HAP-1 (cell line): ENCODE results near the gene CCDC182.

Experiments
- DNase-seq, 2 experiments: peaks; one replicate each; pipeline ENCODE4 v3.0.0-alpha.2; 2016 to 2020; ENCODE audit warnings: low spot score in 2 of 2
- H3K27me3 ChIP-seq: fragments of 250-450 bp; sonication (Bioruptor Pico); 2 replicates; pipeline ENCODE4 v1.5.1; 2020; ENCODE audit warnings: low read depth, mild to moderate bottlenecking, moderate library complexity
- H3K36me3 ChIP-seq: fragments of 250-450 bp; sonication (Bioruptor Pico); replicated peaks from 2 replicates; pipeline ENCODE4 v1.5.1; 2020; ENCODE audit warnings: mild to moderate bottlenecking
- H3K4me1 ChIP-seq: fragments of 250-450 bp; sonication (Bioruptor Pico); 2 replicates; pipeline ENCODE4 v1.5.1; 2020; ENCODE audit warnings: mild to moderate bottlenecking
- H3K4me3 ChIP-seq: fragments of 250-450 bp; sonication (Bioruptor Pico); 2 replicates; pipeline ENCODE4 v1.5.1; 2020; ENCODE audit warnings: mild to moderate bottlenecking, moderate library complexity
- H3K9me3 ChIP-seq: fragments of 250-450 bp; sonication (Bioruptor Pico); 2 replicates; pipeline ENCODE4 v1.5.1; 2020; ENCODE audit warnings: mild to moderate bottlenecking, moderate library complexity
- in situ Hi-C: fragments of 300-500 bp; cut with MboI; formaldehyde crosslinking; loops from 3 replicates; pipeline ENCODE4 v1.14.3; 2020; ENCODE audit warnings: low sequenced_read_pairs, inconsistent platforms, mixed read lengths

CCDC182 gene

GRCh38 chr17:57730026-57730701 is 14.9 kb downstream of the CCDC182 start:
- no peak overlapping the region for H3K4me3 ChIP-seq
- in situ Hi-C loops: loop anchor here (10.0 kb wide), 1 partner anchor 495 kb away; no protein-coding TSS in a partner anchor
- no peaks in the 10 kb centered on the region for H3K36me3 ChIP-seq
- H3K9me3 ChIP-seq: no peaks in the 10 kb centered on the region
- H3K4me1 ChIP-seq: no peaks in the 10 kb centered on the region
- peaks cover 5% of the 10 kb centered on the region; the same call in 1 of the 2 replicates for H3K27me3 ChIP-seq
- DNase-seq: no peak

- H3K36me3 ChIP-seq: no peaks in the 10 kb centered on the region
- in situ Hi-C loops: no loop called here
- no peaks in the 10 kb centered on the region for H3K9me3 ChIP-seq
Measured at GRCh38 chr17:57727630-57728175, 17.4 kb downstream of the CCDC182 start.

GRCh38 chr17:57726838-57727237 is 18.3 kb downstream of the CCDC182 start:
- H3K4me3 ChIP-seq: no peak overlapping the region
- in situ Hi-C loops: no loop called here
- no peaks in the 10 kb centered on the region for H3K4me1 ChIP-seq
- DNase-seq: no peak
- no peaks in the 10 kb centered on the region for H3K27me3 ChIP-seq
- H3K9me3 ChIP-seq: no peaks in the 10 kb centered on the region
- no peaks in the 10 kb centered on the region for H3K36me3 ChIP-seq

More at GRCh38 chr17:57727630-57728175, 17.4 kb downstream of the CCDC182 start:
- H3K4me1 ChIP-seq: no peaks in the 10 kb centered on the region
- DNase-seq: no peak
- H3K4me3 ChIP-seq: no peak overlapping the region
- H3K27me3 ChIP-seq: no peaks in the 10 kb centered on the region

GRCh38 chr17:57726213-57726790 is 18.8 kb downstream of the CCDC182 start:
- H3K27me3 ChIP-seq: no peaks in the 10 kb centered on the region
- DNase-seq: no peak
- no peaks in the 10 kb centered on the region for H3K4me1 ChIP-seq
- in situ Hi-C loops: no loop called here
- H3K4me3 ChIP-seq: no peak overlapping the region
- H3K9me3 ChIP-seq: no peaks in the 10 kb centered on the region
- no peaks in the 10 kb centered on the region for H3K36me3 ChIP-seq

GRCh38 chr17:57724729-57725125 is 20.4 kb downstream of the CCDC182 start:
- Histone ChIP-seq H3K4me1 (no peaks in the 10 kb centered on the region), H3K27me3 (no peaks in the 10 kb centered on the region), H3K36me3 (no peaks in the 10 kb centered on the region), H3K4me3 (no peak overlapping the region), H3K9me3 (no peaks in the 10 kb centered on the region)
- in situ Hi-C loops: no loop called here
- no peak for DNase-seq

GRCh38 chr17:57724026-57724728 is 20.9 kb downstream of the CCDC182 start:
- no peak for DNase-seq

GRCh38 chr17:57723427-57724025 is 21.6 kb downstream of the CCDC182 start:
- no peak for DNase-seq
- no peaks in the 10 kb centered on the region for H3K9me3 ChIP-seq
- H3K4me1 ChIP-seq: no peaks in the 10 kb centered on the region
- H3K36me3 ChIP-seq: no peaks in the 10 kb centered on the region
- in situ Hi-C loops: no loop called here
- H3K27me3 ChIP-seq: peaks cover 11% of the 10 kb centered on the region; the same call in 1 of the 2 replicates
- H3K4me3 ChIP-seq: no peak overlapping the region

More at GRCh38 chr17:57724026-57724728, 20.9 kb downstream of the CCDC182 start:
- Histone ChIP-seq H3K27me3 (peaks cover 5% of the 10 kb centered on the region; the same call in 1 of the 2 replicates), H3K4me3 (no peak overlapping the region), H3K9me3 (no peaks in the 10 kb centered on the region), H3K36me3 (no peaks in the 10 kb centered on the region), H3K4me1 (no peaks in the 10 kb centered on the region)
- in situ Hi-C loops: no loop called here

- H3K27me3 ChIP-seq: peaks cover 15% of the 10 kb centered on the region; the same call in 1 of the 2 replicates
- no peaks in the 10 kb centered on the region for H3K4me1 ChIP-seq
- no peak overlapping the region for H3K4me3 ChIP-seq
- no peaks in the 10 kb centered on the region for H3K9me3 ChIP-seq
- H3K36me3 ChIP-seq: no peaks in the 10 kb centered on the region
- no peak for DNase-seq
- in situ Hi-C loops: no loop called here
Measured at GRCh38 chr17:57722704-57723043, 22.4 kb downstream of the CCDC182 start.

GRCh38 chr17:57721967-57722703 is 23.0 kb downstream of the CCDC182 start:
- H3K9me3 ChIP-seq: no peaks in the 10 kb centered on the region
- H3K36me3 ChIP-seq: no peaks in the 10 kb centered on the region
- H3K27me3 ChIP-seq: peaks cover 18% of the 10 kb centered on the region; the same call in 1 of the 2 replicates
- in situ Hi-C loops: no loop called here
- DNase-seq: no peak
- H3K4me3 ChIP-seq: no peak overlapping the region
- H3K4me1 ChIP-seq: no peaks in the 10 kb centered on the region

- Histone ChIP-seq H3K36me3 (no peaks in the 10 kb centered on the region), H3K4me3 (no peak overlapping the region), H3K4me1 (no peaks in the 10 kb centered on the region), H3K9me3 (no peaks in the 10 kb centered on the region), H3K27me3 (peaks cover 18% of the 10 kb centered on the region; the same call in 1 of the 2 replicates)
- DNase-seq: no peak
- in situ Hi-C loops: no loop called here
Measured at GRCh38 chr17:57720386-57721035, 24.6 kb downstream of the CCDC182 start.

- H3K9me3 ChIP-seq: no peaks in the 10 kb centered on the region
- no peak overlapping the region for H3K4me3 ChIP-seq
- no peak for DNase-seq
Measured at GRCh38 chr17:57718878-57719277, 26.2 kb downstream of the CCDC182 start.

GRCh38 chr17:57715981-57716380 is 29.1 kb downstream of the CCDC182 start:
- H3K9me3 ChIP-seq: no peaks in the 10 kb centered on the region
- in situ Hi-C loops: no loop called here
- peaks cover 38% of the 10 kb centered on the region for H3K27me3 ChIP-seq
- DNase-seq: no peak
- no peaks in the 10 kb centered on the region for H3K36me3 ChIP-seq
- no peaks in the 10 kb centered on the region for H3K4me1 ChIP-seq
- H3K4me3 ChIP-seq: no peak overlapping the region

More at GRCh38 chr17:57718878-57719277, 26.2 kb downstream of the CCDC182 start:
- peaks cover 20% of the 10 kb centered on the region; the same call in 1 of the 2 replicates for H3K27me3 ChIP-seq
- in situ Hi-C loops: no loop called here
- H3K4me1 ChIP-seq: no peaks in the 10 kb centered on the region
- H3K36me3 ChIP-seq: no peaks in the 10 kb centered on the region
